HuH-7 (cell line): ENCODE results near the gene PDIA4.
"Not testable (repeated sequence)": the region's sequence is repeated elsewhere in the genome, so short reads cannot be mapped to it uniquely, and the experiment has no call there.

Experiments used
- DNase-seq: peaks from one replicate; pipeline ENCODE4 v3.0.0; 2011; ENCODE audit warnings: low spot score

PDIA4 gene

GRCh38 chr7:149036676-149037075 is 8.4 kb upstream of the PDIA4 start:
- DNase-seq: no peak

- no peak for DNase-seq
Measured at GRCh38 chr7:149031353-149031910, 3.1 kb upstream of the PDIA4 start.

GRCh38 chr7:149030439-149030838 is 2.1 kb upstream of the PDIA4 start:
- DNase-seq: not testable (repeated sequence)

- DNase-seq: no peak
Measured at GRCh38 chr7:149027611-149028345, 527 bp downstream of the PDIA4 start.

- no peak for DNase-seq
Measured at GRCh38 chr7:149027055-149027454, 1.2 kb downstream of the PDIA4 start.

- DNase-seq: no peak
Measured at GRCh38 chr7:149023662-149024061, 4.6 kb downstream of the PDIA4 start.

- no peak for DNase-seq
Measured at GRCh38 chr7:149022756-149023360, 5.4 kb downstream of the PDIA4 start.

- DNase-seq: no peak
Measured at GRCh38 chr7:149021725-149022062, 6.6 kb downstream of the PDIA4 start.

GRCh38 chr7:149020483-149020882 is 7.8 kb downstream of the PDIA4 start:
- no peak for DNase-seq

GRCh38 chr7:149016876-149017275 is 11.4 kb downstream of the PDIA4 start:
- no peak for DNase-seq

GRCh38 chr7:149014309-149014708 is 14.0 kb downstream of the PDIA4 start:
- no peak for DNase-seq

GRCh38 chr7:149013876-149014275 is 14.4 kb downstream of the PDIA4 start:
- DNase-seq: no peak

GRCh38 chr7:149012730-149013129 is 15.6 kb downstream of the PDIA4 start:
- DNase-seq: not testable (repeated sequence)

GRCh38 chr7:149011491-149011890 is 16.8 kb downstream of the PDIA4 start:
- DNase-seq: no peak

GRCh38 chr7:149010451-149010850 is 17.9 kb downstream of the PDIA4 start:
- DNase-seq: no peak

- no peak for DNase-seq
Measured at GRCh38 chr7:149009527-149009926, 18.8 kb downstream of the PDIA4 start.

- no peak for DNase-seq
Measured at GRCh38 chr7:149007611-149008010, 20.7 kb downstream of the PDIA4 start.

GRCh38 chr7:149007146-149007545 is 21.2 kb downstream of the PDIA4 start:
- DNase-seq: no peak

- DNase-seq: no peak
Measured at GRCh38 chr7:149006345-149006725, 22.0 kb downstream of the PDIA4 start.

GRCh38 chr7:149005427-149006344 is 22.6 kb downstream of the PDIA4 start:
- DNase-seq: peak; percentile 79

- no peak for DNase-seq
Measured at GRCh38 chr7:149004405-149005370, 23.6 kb downstream of the PDIA4 start.
